SKM-1 (cell line): Measurements from ENCODE around the gene FCHO2.

Experiments used
- DNase-seq: peaks from one replicate; lab custom pipeline; 2025; ENCODE audit not compliant: unreplicated experiment; lab: John Stamatoyannopoulos, UW

FCHO2 gene

GRCh38 chr5:73132759-73133158, 176.9 kb downstream of the FCHO2 start:
- DNase-seq, result no peak

GRCh38 chr5:73135021-73135420, 179.2 kb downstream of the FCHO2 start:
- DNase-seq, result no peak

- no peak for DNase-seq
These were observed 179.7 kb downstream of the FCHO2 start for GRCh38 chr5:73135429-73136054.

- no peak for DNase-seq
These were observed 180.3 kb downstream of the FCHO2 start for GRCh38 chr5:73136055-73136562.

- DNase-seq, result no peak
These were observed 182.0 kb downstream of the FCHO2 start for GRCh38 chr5:73137563-73138530.

GRCh38 chr5:73139485-73139884, 183.6 kb downstream of the FCHO2 start:
- DNase-seq, result no peak
